T-helper 1 cell treated with Interleukin-12 subunit alpha and Interleukin-12 subunit beta and Interleukin-4 antibody, amounts not matched to agents 30 μg/mL and 1 μg/mL, for 36 hours (primary cell): ENCODE measurements around the gene TBL1XR1.
"Not testable (repeated sequence)": the region's sequence is repeated elsewhere in the genome, so short reads cannot be mapped to it uniquely, and the experiment has no call there.

Experiments used
- H3K27ac Mint-ChIP-seq: one replicate; pipeline ENCODE4 v1.8.0; 2021; ENCODE audit warnings: mild to moderate bottlenecking, mixed read lengths
- H3K27me3 Mint-ChIP-seq: one replicate; pipeline ENCODE4 v1.8.0; 2021; ENCODE audit warnings: low read depth, mixed read lengths
- H3K36me3 Mint-ChIP-seq: one replicate; pipeline ENCODE4 v1.8.0; 2021; ENCODE audit warnings: low read depth, mixed read lengths
- H3K4me1 Mint-ChIP-seq: one replicate; pipeline ENCODE4 v1.8.0; 2021; ENCODE audit warnings: low read depth, mixed read lengths
- H3K4me3 Mint-ChIP-seq: one replicate; pipeline ENCODE4 v1.8.0; 2021; ENCODE audit warnings: mild to moderate bottlenecking, moderate library complexity, mixed read lengths
- H3K9me3 Mint-ChIP-seq: one replicate; pipeline ENCODE4 v1.8.0; 2021; ENCODE audit warnings: mixed read lengths

The TBL1XR1 gene

GRCh38 chr3:177213801-177214535 lies 16.7 kb upstream of the TBL1XR1 start:
- no peaks in the 10 kb centered on the region for H3K27me3 Mint-ChIP-seq
- H3K36me3 Mint-ChIP-seq = peaks cover 2% of the 10 kb centered on the region
- no peaks in the 10 kb centered on the region for H3K9me3 Mint-ChIP-seq
- no peak overlapping the region for H3K4me3 Mint-ChIP-seq
- no peak overlapping the region for H3K27ac Mint-ChIP-seq
- H3K4me1 Mint-ChIP-seq = peaks cover 4% of the 10 kb centered on the region

GRCh38 chr3:177212756-177213155 lies 15.5 kb upstream of the TBL1XR1 start:
- Mint-ChIP-seq H3K36me3 (no peaks in the 10 kb centered on the region), H3K9me3 (no peaks in the 10 kb centered on the region), H3K4me1 (peaks cover 4% of the 10 kb centered on the region), H3K4me3 (no peak overlapping the region), H3K27ac (no peak overlapping the region), H3K27me3 (no peaks in the 10 kb centered on the region)

DNA sequence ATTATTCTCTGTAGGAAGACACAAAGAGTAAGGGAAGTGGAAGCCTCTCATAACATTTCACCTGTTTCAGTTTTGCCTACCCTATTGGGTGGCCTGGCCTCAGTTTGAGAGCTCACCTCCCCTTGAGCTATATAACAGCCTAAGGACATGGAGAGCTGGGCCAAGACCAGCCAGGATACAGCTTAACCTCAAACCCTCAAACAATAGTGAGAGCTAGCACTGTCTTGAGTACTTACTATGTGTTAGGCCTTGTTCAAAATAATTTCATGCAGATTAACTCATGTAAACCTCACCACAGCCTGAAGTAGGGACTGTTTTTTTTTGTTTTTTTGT lies 15.0 kb upstream of the TBL1XR1 start:
- H3K36me3 Mint-ChIP-seq = no peaks in the 10 kb centered on the region
- H3K4me3 Mint-ChIP-seq = no peak overlapping the region
- peaks cover 4% of the 10 kb centered on the region for H3K4me1 Mint-ChIP-seq
- H3K27ac Mint-ChIP-seq = no peak overlapping the region
- no peaks in the 10 kb centered on the region for H3K27me3 Mint-ChIP-seq
- H3K9me3 Mint-ChIP-seq = no peaks in the 10 kb centered on the region

GRCh38 chr3:177211503-177212277 lies 14.4 kb upstream of the TBL1XR1 start:
- no peak overlapping the region for H3K4me3 Mint-ChIP-seq
- H3K27me3 Mint-ChIP-seq = no peaks in the 10 kb centered on the region
- H3K27ac Mint-ChIP-seq = no peak overlapping the region
- H3K4me1 Mint-ChIP-seq = peaks cover 8% of the 10 kb centered on the region
- no peaks in the 10 kb centered on the region for H3K9me3 Mint-ChIP-seq
- no peaks in the 10 kb centered on the region for H3K36me3 Mint-ChIP-seq

DNA sequence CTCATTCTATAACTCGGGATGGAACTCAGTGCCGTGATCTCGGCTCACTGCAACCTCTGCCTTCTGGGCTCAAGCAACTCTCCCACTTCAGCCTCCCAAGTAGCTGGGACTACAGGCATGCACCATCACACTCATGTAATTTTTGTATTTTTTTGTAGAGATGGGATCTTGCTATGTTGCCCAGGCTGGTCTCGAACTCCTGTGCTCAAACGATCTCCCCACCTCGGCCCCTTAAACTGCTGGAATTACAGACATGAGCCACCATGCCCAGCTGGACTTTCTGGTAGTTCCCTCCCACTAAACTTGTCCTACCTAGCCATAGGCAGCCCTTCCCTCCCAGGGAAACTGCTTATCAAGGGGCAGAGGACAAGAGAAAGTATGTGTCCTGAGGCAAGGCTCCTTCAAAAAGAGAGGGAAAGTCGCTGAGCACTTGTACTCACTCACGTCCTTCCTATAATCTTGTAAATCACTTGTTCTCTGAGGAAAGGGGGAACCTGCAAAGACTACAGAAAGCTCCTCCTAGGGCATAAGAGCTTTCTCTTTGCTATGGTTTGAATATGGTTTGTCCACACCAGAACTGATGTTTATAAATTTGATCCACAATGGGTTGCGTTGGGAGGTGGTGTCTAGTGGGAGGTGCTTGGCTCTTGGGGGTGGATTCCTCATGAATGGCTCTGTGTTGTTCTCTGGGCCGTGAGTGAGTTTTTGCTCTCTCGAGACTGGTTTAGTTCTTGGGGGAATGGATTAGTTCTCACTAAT lies 13.6 kb upstream of the TBL1XR1 start:
- H3K27ac Mint-ChIP-seq = no peak overlapping the region
- no peak overlapping the region for H3K4me3 Mint-ChIP-seq
- H3K9me3 Mint-ChIP-seq = no peaks in the 10 kb centered on the region
- no peaks in the 10 kb centered on the region for H3K27me3 Mint-ChIP-seq
- H3K36me3 Mint-ChIP-seq = no peaks in the 10 kb centered on the region
- H3K4me1 Mint-ChIP-seq = peaks cover 13% of the 10 kb centered on the region

DNA sequence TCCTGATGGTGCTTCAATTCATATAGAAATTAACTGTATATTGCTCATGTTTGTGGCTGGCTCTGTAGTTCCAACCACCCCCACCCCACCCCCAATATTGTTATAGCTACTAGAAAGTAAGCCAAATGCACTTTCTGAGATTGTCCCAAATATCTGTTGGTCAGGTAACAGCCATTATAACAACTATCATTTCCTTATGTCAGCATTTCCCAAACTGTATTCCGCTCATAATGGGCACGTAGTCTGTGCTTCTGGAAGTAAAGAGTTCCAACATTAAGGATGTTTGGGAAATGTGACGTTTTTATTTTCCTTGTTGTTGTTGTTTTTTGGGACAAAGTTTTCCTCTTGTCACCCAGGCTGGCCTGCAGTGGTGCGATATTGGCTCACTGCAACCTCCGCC lies 12.2 kb upstream of the TBL1XR1 start:
- Mint-ChIP-seq H3K27me3 (no peaks in the 10 kb centered on the region), H3K27ac (no peak overlapping the region), H3K36me3 (no peaks in the 10 kb centered on the region), H3K4me3 (no peak overlapping the region), H3K9me3 (no peaks in the 10 kb centered on the region), H3K4me1 (peaks cover 13% of the 10 kb centered on the region)

DNA sequence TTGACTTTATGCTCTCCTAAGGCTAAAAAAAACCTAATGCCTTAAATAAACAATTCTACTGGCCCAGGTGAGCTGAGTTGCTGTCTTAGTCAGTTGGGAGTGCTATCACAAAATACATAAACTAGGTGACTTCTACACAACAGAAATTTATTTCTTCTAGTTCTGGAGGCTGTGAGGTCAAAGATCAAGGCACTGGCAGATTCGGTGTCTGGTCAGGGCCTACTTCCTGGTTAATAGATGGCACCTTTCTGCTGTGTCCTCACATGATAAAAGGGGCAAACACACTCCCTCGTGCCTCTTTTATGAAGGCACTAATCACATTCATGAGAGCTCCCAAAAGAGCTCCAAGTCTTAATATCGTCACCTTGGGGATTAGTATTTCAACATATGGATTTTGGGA lies 11.5 kb upstream of the TBL1XR1 start:
- Mint-ChIP-seq H3K4me1 (peaks cover 13% of the 10 kb centered on the region), H3K36me3 (no peaks in the 10 kb centered on the region), H3K27ac (no peak overlapping the region), H3K9me3 (no peaks in the 10 kb centered on the region), H3K27me3 (no peaks in the 10 kb centered on the region), H3K4me3 (no peak overlapping the region)

- H3K4me3 Mint-ChIP-seq = no peak overlapping the region
- H3K36me3 Mint-ChIP-seq = no peaks in the 10 kb centered on the region
- no peaks in the 10 kb centered on the region for H3K27me3 Mint-ChIP-seq
- H3K4me1 Mint-ChIP-seq = peaks cover 13% of the 10 kb centered on the region
- no peak overlapping the region for H3K27ac Mint-ChIP-seq
- H3K9me3 Mint-ChIP-seq = no peaks in the 10 kb centered on the region
Measured at GRCh38 chr3:177208223-177208622, 10.9 kb upstream of the TBL1XR1 start.

DNA sequence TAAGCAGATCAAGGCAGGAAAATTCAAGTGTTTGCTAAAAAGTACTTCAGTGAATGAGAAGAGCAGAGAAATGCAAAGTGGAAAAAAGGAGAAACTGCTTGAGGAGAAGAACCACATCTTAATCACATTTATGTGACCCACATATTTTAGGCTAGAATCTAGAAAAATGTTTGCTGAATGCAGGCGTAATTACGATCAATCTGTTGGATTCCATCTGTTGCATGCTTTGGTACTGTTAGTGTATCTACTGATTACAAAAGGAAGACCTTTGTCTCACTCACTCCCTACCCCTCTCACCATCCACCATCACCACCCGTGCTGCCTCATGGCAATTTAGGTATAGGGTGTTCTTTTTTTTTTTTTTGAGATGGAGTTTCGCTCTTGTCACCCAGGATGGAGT lies 9.7 kb upstream of the TBL1XR1 start:
- no peak overlapping the region for H3K27ac Mint-ChIP-seq
- H3K4me1 Mint-ChIP-seq = peaks cover 23% of the 10 kb centered on the region
- no peaks in the 10 kb centered on the region for H3K27me3 Mint-ChIP-seq
- no peak overlapping the region for H3K4me3 Mint-ChIP-seq
- H3K9me3 Mint-ChIP-seq = no peaks in the 10 kb centered on the region
- H3K36me3 Mint-ChIP-seq = no peaks in the 10 kb centered on the region

DNA sequence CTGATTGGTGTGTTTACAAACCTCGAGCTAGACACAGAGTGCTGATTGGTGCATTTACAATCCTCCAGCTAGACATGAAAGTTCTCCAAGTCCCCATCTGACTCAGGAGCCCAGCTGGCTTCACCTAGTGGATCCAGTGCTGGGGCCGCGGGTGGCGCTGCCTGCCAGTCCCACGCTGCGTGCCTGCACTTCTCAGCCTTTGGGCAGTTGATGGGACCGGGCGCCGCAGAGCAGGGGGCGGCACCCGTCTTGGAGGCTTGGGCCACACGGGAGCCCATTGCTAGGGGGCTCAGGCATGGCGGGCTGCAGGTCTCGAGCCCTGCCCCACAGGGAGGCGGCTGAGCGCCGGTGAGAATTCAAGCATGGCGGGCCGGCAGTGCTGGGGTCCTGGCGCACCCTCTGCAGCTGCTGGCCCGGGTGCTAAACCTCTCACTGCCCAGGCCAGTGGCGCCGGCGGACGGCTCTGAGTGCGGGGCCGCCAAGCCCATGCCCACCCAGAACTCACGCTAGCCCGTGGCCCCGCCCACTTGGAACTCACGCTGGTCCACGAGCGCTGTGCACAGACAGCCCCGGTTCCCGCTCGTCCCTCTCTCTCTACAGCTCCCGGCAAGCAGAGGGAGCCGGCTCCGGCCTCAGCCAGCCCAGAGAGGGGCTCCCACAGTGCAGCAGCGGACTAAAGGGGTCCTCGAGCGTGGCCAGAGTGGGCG lies 6.6 kb upstream of the TBL1XR1 start:
- H3K4me1 Mint-ChIP-seq = peaks cover 40% of the 10 kb centered on the region
- H3K27me3 Mint-ChIP-seq = no peaks in the 10 kb centered on the region
- H3K36me3 Mint-ChIP-seq = no peaks in the 10 kb centered on the region
- H3K9me3 Mint-ChIP-seq = no peaks in the 10 kb centered on the region
- H3K27ac Mint-ChIP-seq = no peak overlapping the region
- H3K4me3 Mint-ChIP-seq = no peak overlapping the region

DNA sequence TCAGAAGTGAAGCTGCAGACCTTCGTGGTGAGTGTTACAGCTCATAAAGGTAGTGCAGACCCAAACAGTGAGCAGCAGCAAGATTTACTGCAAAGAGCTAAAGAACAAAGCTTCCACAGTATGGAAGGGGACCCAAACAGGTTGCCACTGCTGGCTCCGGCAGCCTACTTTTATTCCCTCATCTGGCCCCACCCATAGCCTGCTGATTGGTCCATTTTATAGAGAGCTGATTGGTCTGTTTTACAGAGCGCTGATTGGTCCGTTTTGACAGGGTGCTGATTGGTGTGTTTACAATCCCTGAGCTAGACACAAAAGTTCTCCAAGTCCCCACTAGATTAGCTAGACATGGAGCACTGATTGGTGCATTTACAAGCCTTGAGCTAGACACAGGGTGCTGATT lies 5.7 kb upstream of the TBL1XR1 start:
- H3K9me3 Mint-ChIP-seq, H3K36me3 Mint-ChIP-seq, H3K27me3 Mint-ChIP-seq, H3K4me3 Mint-ChIP-seq: not testable (repeated sequence)
- H3K27ac Mint-ChIP-seq = peak overlapping the region; percentile 62
- peaks cover 48% of the 10 kb centered on the region for H3K4me1 Mint-ChIP-seq

GRCh38 chr3:177201700-177202397 lies 4.6 kb upstream of the TBL1XR1 start:
- Mint-ChIP-seq H3K27ac (peak overlapping the region; percentile 85), H3K9me3 (no peaks in the 10 kb centered on the region), H3K4me1 (peaks cover 47% of the 10 kb centered on the region), H3K27me3 (no peaks in the 10 kb centered on the region), H3K4me3 (peak overlapping the region; percentile 65), H3K36me3 (no peaks in the 10 kb centered on the region)

- Mint-ChIP-seq H3K36me3 (peaks cover 14% of the 10 kb centered on the region), H3K27ac (peak overlapping the region; percentile 94), H3K4me1 (peaks cover 51% of the 10 kb centered on the region), H3K9me3 (no peaks in the 10 kb centered on the region), H3K4me3 (peak overlapping the region; percentile 72), H3K27me3 (no peaks in the 10 kb centered on the region)
Measured at GRCh38 chr3:177199206-177199760, 2.0 kb upstream of the TBL1XR1 start.
